ENCODE results near the gene SP4.

DNA sequence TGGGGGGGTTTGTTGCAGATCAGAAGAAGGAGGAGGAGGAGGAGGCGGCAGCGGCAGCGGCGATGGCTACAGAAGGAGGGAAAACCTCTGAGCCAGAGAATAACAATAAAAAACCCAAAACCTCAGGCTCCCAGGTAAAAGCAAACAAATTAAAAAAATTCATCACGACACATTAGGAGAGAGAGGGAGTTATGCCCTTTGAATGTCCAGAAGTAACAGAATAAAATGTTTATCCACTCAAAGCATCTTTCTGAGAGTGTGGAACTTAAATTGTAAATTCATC lies 717 bp downstream of the SP4 start:
- TF ChIP-seq, protein P1, sequence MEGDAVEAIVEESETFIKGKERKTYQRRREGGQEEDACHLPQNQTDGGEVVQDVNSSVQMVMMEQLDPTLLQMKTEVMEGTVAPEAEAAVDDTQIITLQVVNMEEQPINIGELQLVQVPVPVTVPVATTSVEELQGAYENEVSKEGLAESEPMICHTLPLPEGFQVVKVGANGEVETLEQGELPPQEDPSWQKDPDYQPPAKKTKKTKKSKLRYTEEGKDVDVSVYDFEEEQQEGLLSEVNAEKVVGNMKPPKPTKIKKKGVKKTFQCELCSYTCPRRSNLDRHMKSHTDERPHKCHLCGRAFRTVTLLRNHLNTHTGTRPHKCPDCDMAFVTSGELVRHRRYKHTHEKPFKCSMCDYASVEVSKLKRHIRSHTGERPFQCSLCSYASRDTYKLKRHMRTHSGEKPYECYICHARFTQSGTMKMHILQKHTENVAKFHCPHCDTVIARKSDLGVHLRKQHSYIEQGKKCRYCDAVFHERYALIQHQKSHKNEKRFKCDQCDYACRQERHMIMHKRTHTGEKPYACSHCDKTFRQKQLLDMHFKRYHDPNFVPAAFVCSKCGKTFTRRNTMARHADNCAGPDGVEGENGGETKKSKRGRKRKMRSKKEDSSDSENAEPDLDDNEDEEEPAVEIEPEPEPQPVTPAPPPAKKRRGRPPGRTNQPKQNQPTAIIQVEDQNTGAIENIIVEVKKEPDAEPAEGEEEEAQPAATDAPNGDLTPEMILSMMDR (IDR thresholded peaks at IDR 0.05), result no peak
- TF ChIP-seq POLR2A (IDR thresholded peaks at IDR 0.05), result no peak

Measured in body of pancreas (tissue), 4 donors.